DMS 273 treated with DMSO at 0.1 percent for 48 hours (cell line): ENCODE measurements around the gene CLMP.
"Not testable (repeated sequence)": the region's sequence is repeated elsewhere in the genome, so short reads cannot be mapped to it uniquely, and the experiment has no call there.

Experiments used
- DNase-seq: peaks from one replicate; lab custom pipeline; 2025; lab: John Stamatoyannopoulos, UW

CLMP gene

GRCh38 chr11:123132881-123133280 is 62.2 kb downstream of the CLMP start:
- no peak for DNase-seq

- not testable (repeated sequence) for DNase-seq
Measured at GRCh38 chr11:123132034-123132766, 62.8 kb downstream of the CLMP start.

GRCh38 chr11:123129920-123130319 is 65.1 kb downstream of the CLMP start:
- no peak for DNase-seq

GRCh38 chr11:123125169-123125568 is 69.9 kb downstream of the CLMP start:
- no peak for DNase-seq

- DNase-seq: no peak
Measured at GRCh38 chr11:123122852-123123251, 72.2 kb downstream of the CLMP start.

GRCh38 chr11:123122341-123122740 is 72.7 kb downstream of the CLMP start:
- no peak for DNase-seq

GRCh38 chr11:123116486-123116885 is 78.6 kb downstream of the CLMP start:
- DNase-seq: no peak

GRCh38 chr11:123111465-123111864 is 83.6 kb downstream of the CLMP start:
- no peak for DNase-seq

- no peak for DNase-seq
Measured at GRCh38 chr11:123110397-123110796, 84.7 kb downstream of the CLMP start.

- no peak for DNase-seq
Measured at GRCh38 chr11:123107945-123108495, 87.0 kb downstream of the CLMP start.

- no peak for DNase-seq
Measured at GRCh38 chr11:123104697-123105096, 90.4 kb downstream of the CLMP start.

GRCh38 chr11:123103326-123103980 is 91.6 kb downstream of the CLMP start:
- peak; percentile 64 for DNase-seq

GRCh38 chr11:123100379-123101085 is 94.5 kb downstream of the CLMP start:
- no peak for DNase-seq

GRCh38 chr11:123098990-123099389 is 96.1 kb downstream of the CLMP start:
- DNase-seq: no peak

GRCh38 chr11:123093739-123094138 is 101.3 kb downstream of the CLMP start:
- no peak for DNase-seq

GRCh38 chr11:123091506-123091905 is 103.5 kb downstream of the CLMP start:
- no peak for DNase-seq

GRCh38 chr11:123090168-123090567 is 104.9 kb downstream of the CLMP start:
- not testable (repeated sequence) for DNase-seq

GRCh38 chr11:123088896-123089295 is 106.2 kb downstream of the CLMP start:
- DNase-seq: not testable (repeated sequence)

GRCh38 chr11:123087657-123088056 is 107.4 kb downstream of the CLMP start:
- not testable (repeated sequence) for DNase-seq

GRCh38 chr11:123086305-123086704 is 108.7 kb downstream of the CLMP start:
- peak; percentile 89 for DNase-seq

- DNase-seq: no peak
Measured at GRCh38 chr11:123085497-123085896, 109.6 kb downstream of the CLMP start.

- DNase-seq: no peak
Measured at GRCh38 chr11:123084454-123084853, 110.6 kb downstream of the CLMP start.

- peak; percentile 56 for DNase-seq
Measured at GRCh38 chr11:123083623-123084029, 111.4 kb downstream of the CLMP start.
